KMS-11 (cell line): ENCODE results near the gene CCBE1.
"Not testable (repeated sequence)": the region's sequence is repeated elsewhere in the genome, so short reads cannot be mapped to it uniquely, and the experiment has no call there.

ENCODE experiments used
- H2AFZ ChIP-seq: fragments of 200-600 bp; sonication (generic); 2 replicates; pipeline ENCODE4 v1.6.1; 2016; ENCODE audit warnings: antibody characterized with exemption, mixed run types, low read depth
- H3K27ac ChIP-seq: fragments of 200-600 bp; sonication (generic); 2 replicates; pipeline ENCODE4 v1.6.1; 2016; ENCODE audit warnings: mild to moderate bottlenecking, mixed run types
- H3K27me3 ChIP-seq: fragments of 200-600 bp; sonication (generic); 2 replicates; pipeline ENCODE4 v1.6.1; 2017; ENCODE audit warnings: mild to moderate bottlenecking, low read depth, mixed run types, moderate library complexity; ENCODE audit not compliant: insufficient read depth
- H3K36me3 ChIP-seq: fragments of 200-600 bp; sonication (generic); 2 replicates; pipeline ENCODE4 v1.6.1; 2017; ENCODE audit warnings: mild to moderate bottlenecking, mixed run types; ENCODE audit not compliant: insufficient read depth
- H3K4me1 ChIP-seq: fragments of 200-600 bp; sonication (generic); 2 replicates; pipeline ENCODE4 v1.6.1; 2016; ENCODE audit warnings: mild to moderate bottlenecking, low read depth, mixed run types; ENCODE audit not compliant: poor library complexity, severe bottlenecking
- H3K4me2 ChIP-seq: fragments of 200-600 bp; sonication (generic); 2 replicates; pipeline ENCODE4 v1.7.0; 2016; ENCODE audit warnings: mild to moderate bottlenecking, mixed run types
- H3K4me3 ChIP-seq: fragments of 200-600 bp; sonication (generic); IDR thresholded peaks from 2 replicates; pipeline ENCODE4 v1.6.1; 2017; ENCODE audit warnings: low read depth, low read length, mixed read lengths; ENCODE audit not compliant: insufficient read depth
- H3K79me2 ChIP-seq: fragments of 200-600 bp; sonication (generic); 2 replicates; pipeline ENCODE4 v1.6.1; 2016; ENCODE audit warnings: low read depth, mixed run types; ENCODE audit not compliant: insufficient read depth
- H3K9ac ChIP-seq: fragments of 200-600 bp; sonication (generic); 2 replicates; pipeline ENCODE4 v1.6.1; 2016; ENCODE audit warnings: mild to moderate bottlenecking, mixed run types
- H4K20me1 ChIP-seq: fragments of 200-600 bp; sonication (generic); 2 replicates; pipeline ENCODE4 v1.6.1; 2016; ENCODE audit warnings: mild to moderate bottlenecking, mixed run types; ENCODE audit not compliant: insufficient read depth
- CTCF ChIP-seq: fragments of 200-600 bp; sonication (generic); conservative IDR thresholded peaks from 2 replicates; pipeline ENCODE4 v1.6.1; 2017; ENCODE audit warnings: low read depth, mild to moderate bottlenecking, antibody characterized with exemption, low read length, moderate library complexity, mixed read lengths

Gene CCBE1

GRCh38 chr18:59650266-59650820 is 46.9 kb downstream of the CCBE1 start:
- H3K4me3 ChIP-seq, result no peak overlapping the region
- no peak overlapping the region for H3K27ac ChIP-seq
- H3K4me1 ChIP-seq, result no peaks in the 10 kb centered on the region
- no peaks in the 10 kb centered on the region for H3K27me3 ChIP-seq
- no peaks in the 10 kb centered on the region for H4K20me1 ChIP-seq
- no peaks in the 10 kb centered on the region for H3K36me3 ChIP-seq
- TF ChIP-seq CTCF, result no peak
- no peak overlapping the region for H3K4me2 ChIP-seq
- no peaks in the 10 kb centered on the region for H3K79me2 ChIP-seq
- no peak overlapping the region for H3K9ac ChIP-seq
- H2AFZ ChIP-seq, result no peak overlapping the region

GRCh38 chr18:59649591-59649990 is 47.6 kb downstream of the CCBE1 start:
- Histone ChIP-seq H3K4me2 (no peak overlapping the region), H3K4me1 (no peaks in the 10 kb centered on the region), H3K27ac (no peak overlapping the region), H3K27me3 (no peaks in the 10 kb centered on the region), H4K20me1 (no peaks in the 10 kb centered on the region), H3K79me2 (no peaks in the 10 kb centered on the region), H3K9ac (no peak overlapping the region), H2AFZ (no peak overlapping the region), H3K36me3 (no peaks in the 10 kb centered on the region), H3K4me3 (no peak overlapping the region)
- no peak for TF ChIP-seq CTCF

- not testable (repeated sequence) for H3K79me2 ChIP-seq, H3K27me3 ChIP-seq, H4K20me1 ChIP-seq, H2AFZ ChIP-seq, H3K27ac ChIP-seq, H3K4me3 ChIP-seq, H3K36me3 ChIP-seq, H3K9ac ChIP-seq, H3K4me2 ChIP-seq, H3K4me1 ChIP-seq
Measured at GRCh38 chr18:59648469-59648868, 48.8 kb downstream of the CCBE1 start.

GRCh38 chr18:59646963-59647307 is 50.3 kb downstream of the CCBE1 start:
- Histone ChIP-seq H3K9ac (no peak overlapping the region), H3K36me3 (no peaks in the 10 kb centered on the region), H3K79me2 (no peaks in the 10 kb centered on the region), H3K4me2 (no peak overlapping the region), H2AFZ (no peak overlapping the region), H3K4me3 (no peak overlapping the region), H3K27ac (no peak overlapping the region), H4K20me1 (no peaks in the 10 kb centered on the region), H3K4me1 (no peaks in the 10 kb centered on the region), H3K27me3 (no peaks in the 10 kb centered on the region)
- no peak for TF ChIP-seq CTCF

- Histone ChIP-seq H3K79me2 (no peaks in the 10 kb centered on the region), H3K4me1 (no peaks in the 10 kb centered on the region), H3K27ac (no peak overlapping the region), H3K4me3 (no peak overlapping the region), H3K9ac (no peak overlapping the region), H3K27me3 (no peaks in the 10 kb centered on the region), H4K20me1 (no peaks in the 10 kb centered on the region), H3K4me2 (no peak overlapping the region), H3K36me3 (no peaks in the 10 kb centered on the region), H2AFZ (no peak overlapping the region)
- TF ChIP-seq CTCF, result no peak
Measured at GRCh38 chr18:59646228-59646962, 50.8 kb downstream of the CCBE1 start.
